H1 (cell line): Measurements from ENCODE around the gene MYLK. TPM values are rescaled to one million over a fixed set of nuclear protein-coding genes. Genes with fewer than 3 reads are reported as not detected.

Experiments used
- CTCF ChIA-PET: fragments of 300-600 bp; sonication (Branson Sonifier 250); formaldehyde crosslinking; loops from one replicate; lab custom pipeline; 2021; ENCODE audit not compliant: partially characterized antibody; lab: Charles Lee
- POLR2A ChIA-PET: fragments of 300-600 bp; sonication (Branson Sonifier 250); formaldehyde crosslinking; loops from one replicate; lab custom pipeline; 2021; ENCODE audit warnings: inconsistent platforms; ENCODE audit not compliant: partially characterized antibody; lab: Charles Lee
- DNase-seq, 2 experiments: peaks; one replicate each; pipeline versions ENCODE4 v3.0.0 to v3.0.0-alpha.2; 2010 to 2022; ENCODE audit warnings: low spot score in 2 of 2, low read depth in 1 of 2, mixed read lengths in 1 of 2
- FAIRE-seq: peaks from 2 replicates; lab custom pipeline; 2011; peaks lifted over from hg19 to GRCh38; lab: Jason Lieb, UNC
- H2AFZ ChIP-seq: 2 replicates; pipeline ENCODE4 v1.8.1; 2012; ENCODE audit warnings: low read length, inconsistent platforms
- H2AK5ac ChIP-seq: 2 replicates; pipeline ENCODE4 v1.6.1; 2013; ENCODE audit warnings: low read depth, low read length
- H2BK120ac ChIP-seq: replicated peaks from 2 replicates; pipeline ENCODE3; 2013; ENCODE audit warnings: low read depth, low read length, inconsistent platforms
- H2BK12ac ChIP-seq: 2 replicates; pipeline ENCODE4 v1.6.1; 2013; ENCODE audit warnings: low read depth, low read length
- H2BK15ac ChIP-seq: 2 replicates; pipeline ENCODE4 v1.6.1; 2013; ENCODE audit warnings: low read length
- H2BK20ac ChIP-seq: 2 replicates; pipeline ENCODE4 v1.6.1; 2013; ENCODE audit warnings: low read length
- H2BK5ac ChIP-seq: 2 replicates; pipeline ENCODE4 v1.6.1; 2013; ENCODE audit warnings: low read depth, low read length
- H3K14ac ChIP-seq: 2 replicates; pipeline ENCODE4 v1.6.1; 2013; ENCODE audit warnings: inconsistent platforms; ENCODE audit not compliant: insufficient read length
- H3K18ac ChIP-seq: 2 replicates; pipeline ENCODE4 v1.6.1; 2013; ENCODE audit warnings: low read length; ENCODE audit errors: extremely low read depth
- H3K23ac ChIP-seq: 2 replicates; pipeline ENCODE4 v1.6.1; 2013; ENCODE audit warnings: inconsistent platforms; ENCODE audit not compliant: insufficient read length
- H3K23me2 ChIP-seq: 2 replicates; pipeline ENCODE4 v1.6.1; 2013; ENCODE audit warnings: low read depth, low read length
- H3K27ac ChIP-seq: 2 replicates; pipeline ENCODE4 v1.6.1; 2011; ENCODE audit warnings: low read depth, low read length, inconsistent platforms
- H3K27me3 ChIP-seq, 4 experiments: replicated peaks in 1 of 4; 1 replicate in 1 of 4; 2 replicates in 3 of 4; pipeline versions ENCODE4 v1.6.1 to v1.8.1; 2011 to 2013; ENCODE audit warnings: low read length in 3 of 4, mild to moderate bottlenecking in 3 of 4, inconsistent platforms in 2 of 4, mixed read lengths in 2 of 4, moderate library complexity in 1 of 4; ENCODE audit not compliant: control insufficient read depth in 3 of 4, insufficient read depth in 3 of 4; ENCODE audit errors: extremely low read depth in 1 of 4
- H3K36me3 ChIP-seq, 4 experiments: 2 replicates each; pipeline versions ENCODE4 v1.6.1 to v1.8.1; 2011 to 2013; ENCODE audit warnings: mild to moderate bottlenecking in 4 of 4, low read length in 3 of 4, moderate library complexity in 2 of 4, control low read depth in 1 of 4, inconsistent platforms in 1 of 4; ENCODE audit not compliant: insufficient read depth in 4 of 4, control insufficient read depth in 2 of 4
- H3K4ac ChIP-seq: replicated peaks from 2 replicates; pipeline ENCODE3; 2013; ENCODE audit warnings: low read length, low read depth, mixed read lengths, inconsistent platforms; ENCODE audit not compliant: insufficient read length
- H3K4me1 ChIP-seq, 4 experiments: replicated peaks in 1 of 4; 1 replicate in 1 of 4; 2 replicates in 3 of 4; pipeline versions ENCODE4 v1.6.1 to v1.8.1; 2011 to 2013; ENCODE audit warnings: low read length in 3 of 4, inconsistent platforms in 2 of 4, mixed read lengths in 1 of 4; ENCODE audit not compliant: insufficient read depth in 4 of 4, control insufficient read depth in 3 of 4
- H3K4me2 ChIP-seq, 2 experiments: 2 replicates each; pipeline versions ENCODE4 v1.6.1 to v1.8.1; 2011 to 2013; ENCODE audit warnings: low read depth in 2 of 2, low read length in 2 of 2, control low read depth in 1 of 2, inconsistent platforms in 1 of 2, mild to moderate bottlenecking in 1 of 2; ENCODE audit not compliant: insufficient read depth in 1 of 2
- H3K4me3 ChIP-seq, 4 experiments: fragments of 200-600, 300-600 bp in 1 of 4; sonication (generic), shearing (Covaris generic), sonication (Bioruptor Twin) in 1 of 4; 2 replicates each; pipeline versions ENCODE4 v1.5.1 to v1.8.1; 2011 to 2016; ENCODE audit warnings: low read length in 4 of 4, low read depth in 3 of 4, control low read depth in 2 of 4, inconsistent platforms in 2 of 4, mild to moderate bottlenecking in 2 of 4, mixed read lengths in 1 of 4, moderate library complexity in 1 of 4; ENCODE audit not compliant: insufficient read depth in 2 of 4; ENCODE audit errors: extremely low read depth in 1 of 4
- H3K56ac ChIP-seq: replicated peaks from 2 replicates; pipeline ENCODE3; 2013; ENCODE audit warnings: low read depth, mild to moderate bottlenecking, mixed read lengths, low read length, inconsistent platforms; ENCODE audit not compliant: insufficient read length
- H3K79me1 ChIP-seq: 2 replicates; pipeline ENCODE4 v1.6.1; 2013; ENCODE audit warnings: low read depth, low read length, control low read depth
- H3K79me2 ChIP-seq, 2 experiments: 2 replicates each; pipeline versions ENCODE4 v1.6.1 to v1.8.1; 2012 to 2013; ENCODE audit warnings: low read length in 2 of 2, mild to moderate bottlenecking in 2 of 2, inconsistent platforms in 1 of 2; ENCODE audit not compliant: insufficient read depth in 2 of 2, control insufficient read depth in 1 of 2
- H3K9ac ChIP-seq, 4 experiments: replicated peaks in 1 of 4; 1 replicate in 1 of 4; 2 replicates in 3 of 4; pipeline versions ENCODE4 v1.6.1 to v1.8.1; 2011 to 2013; ENCODE audit warnings: low read depth in 3 of 4, low read length in 3 of 4, control low read depth in 2 of 4, mild to moderate bottlenecking in 2 of 4, moderate library complexity in 2 of 4, inconsistent platforms in 1 of 4; ENCODE audit errors: extremely low read depth in 1 of 4
- H3K9me3 ChIP-seq, 2 experiments: 2 replicates each; pipeline versions ENCODE4 v1.6.1 to v1.8.1; 2012 to 2013; ENCODE audit warnings: mild to moderate bottlenecking in 2 of 2, moderate library complexity in 2 of 2, control low read depth in 1 of 2, inconsistent platforms in 1 of 2, low read depth in 1 of 2, low read length in 1 of 2, mixed read lengths in 1 of 2; ENCODE audit not compliant: insufficient read depth in 2 of 2
- H4K20me1 ChIP-seq, 2 experiments: replicated peaks in 1 of 2; 2 replicates each; pipeline versions ENCODE3 to v1.8.1; 2011 to 2013; ENCODE audit warnings: inconsistent platforms in 2 of 2, low read length in 2 of 2, mild to moderate bottlenecking in 1 of 2; ENCODE audit not compliant: insufficient read depth in 2 of 2, control insufficient read depth in 1 of 2
- H4K5ac ChIP-seq: 2 replicates; pipeline ENCODE4 v1.6.1; 2013; ENCODE audit warnings: low read length, low read depth, mixed read lengths, inconsistent platforms; ENCODE audit not compliant: insufficient read length
- H4K8ac ChIP-seq: 2 replicates; pipeline ENCODE4 v1.8.0; 2013; ENCODE audit warnings: mild to moderate bottlenecking, moderate library complexity, low read length, inconsistent platforms; ENCODE audit not compliant: insufficient read depth; ENCODE audit errors: extremely low read depth
- H4K91ac ChIP-seq: replicated peaks from 2 replicates; pipeline ENCODE3; 2013; ENCODE audit warnings: low read length, mixed read lengths, inconsistent platforms; ENCODE audit not compliant: insufficient read length
- GTF2F1 ChIP-seq: IDR thresholded peaks from 2 replicates; pipeline ENCODE4 v1.6.1; 2012; ENCODE audit warnings: low read depth, low read length, improper control_type of control experiment, borderline replicate concordance
- HDAC6 ChIP-seq: IDR thresholded peaks from one replicate; pipeline ENCODE4 v1.7.1; 2012; ENCODE audit warnings: low read depth, mild to moderate bottlenecking, inconsistent platforms, low read length, moderate library complexity
- MAFK ChIP-seq: IDR thresholded peaks from 2 replicates; pipeline ENCODE4 v1.6.1; 2012; ENCODE audit warnings: low read depth, mild to moderate bottlenecking, improper control_type of control experiment, low read length
- RXRA ChIP-seq: IDR thresholded peaks from 2 replicates; pipeline ENCODE4 v1.6.1; 2011; ENCODE audit warnings: low read depth, mild to moderate bottlenecking, low read length, moderate library complexity; ENCODE audit not compliant: insufficient read depth
- SIN3A ChIP-seq, 2 experiments: IDR thresholded peaks in 1 of 2; conservative IDR thresholded peaks in 1 of 2; 2 replicates each; pipeline ENCODE4 v1.6.1; 2011 to 2012; ENCODE audit warnings: low read length in 2 of 2, improper control_type of control experiment in 1 of 2, low read depth in 1 of 2, mild to moderate bottlenecking in 1 of 2
- SRF ChIP-seq: IDR thresholded peaks from 2 replicates; pipeline ENCODE4 v1.6.1; 2011; ENCODE audit warnings: mild to moderate bottlenecking, low read depth, low read length, moderate library complexity
- SUZ12 ChIP-seq: fragments of 200-600 bp; sonication (generic); IDR thresholded peaks from 2 replicates; pipeline ENCODE4 v1.6.1; 2012; ENCODE audit warnings: mild to moderate bottlenecking, inconsistent platforms, low read length, moderate library complexity, mixed read lengths
- WGBS, 2 experiments: shearing (Covaris generic) in 1 of 2; methylation state at CpG; one replicate each; pipeline versions ENCODE4 v1.1.6 to v1.1.7; 2013 to 2015; ENCODE audit warnings: low lambda C conversion rate in 2 of 2, mixed read lengths in 2 of 2, inconsistent platforms in 1 of 2, low coverage in 1 of 2, missing lambda C conversion rate in 1 of 2; ENCODE audit not compliant: insufficient replicate concordance in 2 of 2, insufficient coverage in 1 of 2, insufficient read length in 1 of 2; ENCODE audit errors: extremely low coverage in 1 of 2, missing lambda C conversion rate in 1 of 2; 5-methylcytosine and 5-hydroxymethylcytosine counted together
- polyA plus RNA-seq, 7 experiments: library from polyadenylated mRNA; depleted of rRNA in 3 of 7; stranded (reverse) in 5 of 7; unstranded in 2 of 7; fragments of >200 nt in 5 of 7; fragments of 200-250 nt in 2 of 7; gene quantifications; 1 replicate in 5 of 7; 2 replicates in 1 of 7; 4 replicates in 1 of 7; pipeline versions ENCODE4 v1.2.1 to v1.2.3, GENCODE V29; 2011 to 2013; ENCODE audit warnings: missing spikeins in 2 of 7, mixed read lengths in 2 of 7
- total RNA-seq: library from RNA; stranded (reverse); fragmentation: NEBNext Ultra II Directional; extraction: Animal tissue kit (Norgen Biotek cat#: 25700); gene quantifications from 2 replicates; pipeline ENCODE4 v1.2.1, GENCODE V29; 2021
- TF ChIP-seq, protein P1 (sequence below): IDR thresholded peaks from 2 replicates; pipeline ENCODE4 v1.6.1; 2012; ENCODE audit warnings: inconsistent platforms
- TF ChIP-seq, protein P2 (sequence below): IDR thresholded peaks from 2 replicates; pipeline ENCODE4 v1.6.1; 2012; ENCODE audit warnings: low read length, inconsistent platforms

The MYLK gene
- total and polyA plus RNA-seq, 2 of the 8 experiments (the other 6 are each of a cell fraction or from before 2014, with no cell fraction given): 11.6 to 21.3 TPM

DNA sequence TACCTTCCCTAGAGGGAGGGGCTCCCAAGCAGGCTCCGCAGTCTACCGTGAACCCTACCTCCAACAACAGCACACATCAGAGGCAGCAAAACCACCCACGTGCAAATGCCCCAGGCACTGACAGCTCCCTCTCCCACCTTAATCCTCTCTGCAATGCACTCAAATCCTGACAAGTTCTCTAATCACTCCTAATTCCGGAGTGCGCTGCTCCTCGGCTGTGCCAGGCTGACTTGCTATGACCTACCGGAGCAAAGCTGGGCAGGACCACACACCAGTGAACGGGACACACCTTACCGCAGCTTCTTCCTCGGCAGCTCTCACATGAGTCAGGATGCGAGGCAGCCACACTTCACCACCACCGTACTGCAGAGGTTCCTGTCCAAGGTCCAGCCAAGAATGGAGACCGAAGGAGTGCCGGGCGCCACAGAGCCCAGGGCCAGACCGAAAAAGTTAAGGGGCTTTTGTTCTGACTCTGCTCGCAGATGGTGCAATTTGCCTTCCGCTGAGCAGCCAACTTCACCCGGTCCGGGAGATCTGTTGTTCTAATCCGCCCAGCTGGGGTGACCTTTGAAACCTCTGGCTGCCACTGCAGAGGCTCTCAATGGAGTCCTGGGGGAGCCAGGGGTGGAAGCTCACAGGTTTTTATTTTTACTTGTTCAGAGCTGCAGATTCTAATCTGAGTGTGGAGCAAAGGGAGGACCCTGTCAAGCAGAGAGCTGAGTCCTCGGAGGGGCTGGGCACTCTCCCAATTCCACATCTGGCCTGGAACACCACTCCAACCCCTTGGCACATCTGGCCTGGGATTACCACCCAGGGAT lies 84.4 kb downstream of the MYLK start:
- H3K4ac ChIP-seq: no peak overlapping the region
- no peak for DNase-seq
- no peak overlapping the region for H3K4me3 ChIP-seq
- no peak overlapping the region for H3K23ac ChIP-seq
- H3K9ac ChIP-seq: no peak overlapping the region
- no peak overlapping the region for H2BK15ac ChIP-seq
- H2BK20ac ChIP-seq: no peak overlapping the region
- peak overlapping the region; percentile 43; the same call in 1 of the 2 replicates for H4K8ac ChIP-seq
- no peak overlapping the region for H2BK12ac ChIP-seq
- H4K20me1 ChIP-seq: no peaks in the 10 kb centered on the region
- no peaks in the 10 kb centered on the region for H3K23me2 ChIP-seq
- no peak overlapping the region for H2AK5ac ChIP-seq
- H3K27me3 ChIP-seq: no peaks in the 10 kb centered on the region
- no peaks in the 10 kb centered on the region for H3K79me1 ChIP-seq
- H3K27ac ChIP-seq: no peak overlapping the region
- H2BK120ac ChIP-seq: no peak overlapping the region
- no peak overlapping the region for H3K14ac ChIP-seq
- no peak overlapping the region for H2AFZ ChIP-seq
- no peaks in the 10 kb centered on the region for H3K79me2 ChIP-seq
- FAIRE-seq: no peak
- no peak overlapping the region for H3K4me2 ChIP-seq
- no peak overlapping the region for H4K91ac ChIP-seq
- CTCF ChIA-PET: interaction anchor here (1.0 to 2.7 kb wide), 5 partner anchors 10 to 108 kb away, joined by 3 to 8 read pairs (median 3); no protein-coding TSS in a partner anchor
- POLR2A ChIA-PET: no interaction called here
- H3K9me3 ChIP-seq: no peaks in the 10 kb centered on the region
- H3K36me3 ChIP-seq: no peaks in the 10 kb centered on the region
- no peak overlapping the region for H3K56ac ChIP-seq
- peak overlapping the region; percentile 51; the same call in 1 of the 2 replicates for H3K18ac ChIP-seq
- H2BK5ac ChIP-seq: no peak overlapping the region
- peaks cover 0 to 3% (median 0%) of the 10 kb centered on the region in 4 experiments; a peak in 3 of 7 replicates for H3K4me1 ChIP-seq
- 88% methylated on average over 22 of the region's 22 CpGs; no CpG with 5 or more reads in 1 of the 2 experiments for WGBS, 2 experiments
- H4K5ac ChIP-seq: no peak overlapping the region
- no peak for TF ChIP-seq SUZ12
- TF ChIP-seq MAFK: no peak
- no peak for TF ChIP-seq SRF
- no peak for TF ChIP-seq RXRA
- TF ChIP-seq, protein P1, sequence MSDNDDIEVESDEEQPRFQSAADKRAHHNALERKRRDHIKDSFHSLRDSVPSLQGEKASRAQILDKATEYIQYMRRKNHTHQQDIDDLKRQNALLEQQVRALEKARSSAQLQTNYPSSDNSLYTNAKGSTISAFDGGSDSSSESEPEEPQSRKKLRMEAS: no peak
- no peak for TF ChIP-seq SIN3A (conservative IDR thresholded peaks at IDR 0.05 in 1 of 2, IDR thresholded peaks at IDR 0.05 in 1 of 2; ENCODE audit: low read depth in 1 of 2, low read length in 2 of 2)
- no peak for TF ChIP-seq HDAC6
- TF ChIP-seq GTF2F1: no peak
- TF ChIP-seq, protein P2, sequence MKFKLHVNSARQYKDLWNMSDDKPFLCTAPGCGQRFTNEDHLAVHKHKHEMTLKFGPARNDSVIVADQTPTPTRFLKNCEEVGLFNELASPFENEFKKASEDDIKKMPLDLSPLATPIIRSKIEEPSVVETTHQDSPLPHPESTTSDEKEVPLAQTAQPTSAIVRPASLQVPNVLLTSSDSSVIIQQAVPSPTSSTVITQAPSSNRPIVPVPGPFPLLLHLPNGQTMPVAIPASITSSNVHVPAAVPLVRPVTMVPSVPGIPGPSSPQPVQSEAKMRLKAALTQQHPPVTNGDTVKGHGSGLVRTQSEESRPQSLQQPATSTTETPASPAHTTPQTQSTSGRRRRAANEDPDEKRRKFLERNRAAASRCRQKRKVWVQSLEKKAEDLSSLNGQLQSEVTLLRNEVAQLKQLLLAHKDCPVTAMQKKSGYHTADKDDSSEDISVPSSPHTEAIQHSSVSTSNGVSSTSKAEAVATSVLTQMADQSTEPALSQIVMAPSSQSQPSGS: no peak
